GM21576 (cell line): ENCODE measurements around the gene TAF10.

ENCODE experiments used
- ATAC-seq: cut with Tn5 transposase; IDR thresholded peaks from one replicate; pipeline ENCODE4 v1.9.1; 2021; ENCODE audit warnings: mild to moderate bottlenecking, moderate library complexity; ENCODE audit not compliant: unreplicated experiment

Gene TAF10

DNA sequence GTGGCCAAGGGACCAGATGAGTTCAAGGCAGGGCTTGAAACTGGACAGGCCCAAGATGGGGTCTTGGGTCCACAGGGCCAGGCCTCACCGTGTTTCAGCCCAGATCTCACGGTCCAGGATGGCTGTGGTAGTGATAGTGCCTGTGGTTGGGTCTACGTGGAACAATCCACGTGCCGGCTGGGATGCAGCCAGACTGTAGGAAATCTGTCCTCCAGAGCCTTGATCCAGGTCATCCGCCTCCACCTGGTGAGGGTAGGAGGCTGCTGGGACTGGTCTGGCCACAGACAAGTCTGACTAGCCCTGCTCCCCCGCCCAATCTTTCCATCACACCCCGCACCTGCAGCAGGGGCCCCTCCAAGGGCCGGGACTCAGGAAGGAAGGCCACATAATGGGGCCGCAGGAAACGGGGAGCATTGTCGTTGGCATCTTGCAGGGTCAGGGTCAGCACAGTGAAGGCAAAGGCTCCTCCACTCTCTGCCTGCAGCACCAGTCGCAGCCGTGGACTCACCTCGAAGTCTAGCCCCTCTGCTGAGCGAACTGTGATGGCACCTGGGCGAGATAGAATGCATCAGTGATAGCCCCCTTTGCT lies 13.9 kb upstream of the TAF10 start:
- ATAC-seq, result no peak

DNA sequence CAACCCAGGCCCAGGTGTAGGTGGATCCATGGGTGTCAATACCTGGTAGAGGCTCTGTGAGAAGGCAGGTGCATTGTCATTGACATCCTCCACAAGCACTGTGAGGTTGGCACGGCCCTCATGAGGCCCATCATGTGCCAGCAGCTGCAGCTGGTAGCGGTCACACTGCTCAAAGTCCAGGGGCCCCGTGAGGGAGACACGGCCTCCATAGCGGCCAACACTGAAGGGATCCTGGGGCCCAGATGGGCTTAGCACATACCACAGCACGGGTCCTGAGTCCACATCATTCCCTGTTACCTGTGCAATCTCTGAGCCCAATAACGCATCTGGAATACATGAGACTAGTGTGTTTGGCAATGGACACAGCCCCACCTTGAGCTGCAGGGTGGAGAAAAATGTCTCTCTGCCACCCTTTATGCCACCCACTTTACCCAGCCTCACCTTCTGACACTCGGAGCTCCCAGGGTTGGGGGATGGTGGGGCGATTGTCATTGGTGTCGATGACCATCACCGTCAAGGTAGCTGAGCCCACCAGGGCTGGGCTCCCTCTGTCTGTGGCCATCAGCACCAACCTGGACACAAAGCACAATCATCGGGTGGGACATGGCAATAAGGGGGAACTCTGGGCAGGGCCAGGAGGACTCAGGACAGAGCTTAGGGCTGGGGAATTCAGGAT lies 13.3 kb upstream of the TAF10 start:
- no peak for ATAC-seq

DNA sequence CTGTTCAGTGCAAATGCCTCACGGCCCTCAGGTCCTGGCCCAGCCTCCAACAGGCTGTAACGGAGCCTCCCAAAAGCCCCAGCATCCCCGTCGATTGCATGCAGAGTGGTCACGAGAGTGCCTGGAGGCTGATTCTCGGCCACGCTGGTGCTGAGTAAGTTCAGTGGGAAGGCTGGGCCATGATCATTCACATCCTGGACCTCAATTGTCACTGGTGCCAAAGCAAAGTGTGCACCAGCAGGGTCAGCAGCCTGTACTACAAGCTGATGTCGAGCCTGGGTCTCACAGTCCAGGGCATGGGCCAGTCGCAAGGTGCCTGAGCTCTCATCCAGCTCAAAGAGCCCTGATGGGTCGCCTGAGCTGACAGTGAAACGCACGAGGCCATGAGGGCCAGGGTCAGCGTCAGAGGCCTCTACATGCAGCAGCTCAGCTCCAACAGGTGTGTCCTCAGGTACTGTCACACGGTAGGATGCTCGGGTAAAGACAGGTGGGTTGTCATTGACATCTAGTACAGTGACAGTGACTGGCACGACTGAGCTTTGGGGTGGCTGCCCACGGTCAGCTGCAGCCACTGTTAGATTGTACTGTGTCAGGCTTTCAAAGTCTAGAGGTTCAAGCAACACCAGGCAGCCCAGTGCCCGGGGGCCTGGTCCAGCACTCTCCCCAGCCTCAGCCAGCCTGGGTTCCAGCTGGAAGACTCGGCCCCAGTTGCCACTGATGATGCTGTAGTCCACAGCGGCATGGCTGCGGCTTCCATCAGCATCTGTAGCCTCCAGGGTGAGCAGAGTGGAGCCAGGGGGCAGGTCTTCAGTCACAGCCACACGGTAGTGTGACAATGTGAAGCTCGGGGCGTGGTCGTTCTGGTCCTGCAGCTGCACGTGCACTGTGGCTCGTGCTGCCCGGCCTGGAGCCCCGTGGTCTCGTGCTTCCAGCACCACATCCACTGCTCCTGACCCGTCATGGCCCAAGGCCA lies 11.7 kb upstream of the TAF10 start:
- no peak for ATAC-seq

DNA sequence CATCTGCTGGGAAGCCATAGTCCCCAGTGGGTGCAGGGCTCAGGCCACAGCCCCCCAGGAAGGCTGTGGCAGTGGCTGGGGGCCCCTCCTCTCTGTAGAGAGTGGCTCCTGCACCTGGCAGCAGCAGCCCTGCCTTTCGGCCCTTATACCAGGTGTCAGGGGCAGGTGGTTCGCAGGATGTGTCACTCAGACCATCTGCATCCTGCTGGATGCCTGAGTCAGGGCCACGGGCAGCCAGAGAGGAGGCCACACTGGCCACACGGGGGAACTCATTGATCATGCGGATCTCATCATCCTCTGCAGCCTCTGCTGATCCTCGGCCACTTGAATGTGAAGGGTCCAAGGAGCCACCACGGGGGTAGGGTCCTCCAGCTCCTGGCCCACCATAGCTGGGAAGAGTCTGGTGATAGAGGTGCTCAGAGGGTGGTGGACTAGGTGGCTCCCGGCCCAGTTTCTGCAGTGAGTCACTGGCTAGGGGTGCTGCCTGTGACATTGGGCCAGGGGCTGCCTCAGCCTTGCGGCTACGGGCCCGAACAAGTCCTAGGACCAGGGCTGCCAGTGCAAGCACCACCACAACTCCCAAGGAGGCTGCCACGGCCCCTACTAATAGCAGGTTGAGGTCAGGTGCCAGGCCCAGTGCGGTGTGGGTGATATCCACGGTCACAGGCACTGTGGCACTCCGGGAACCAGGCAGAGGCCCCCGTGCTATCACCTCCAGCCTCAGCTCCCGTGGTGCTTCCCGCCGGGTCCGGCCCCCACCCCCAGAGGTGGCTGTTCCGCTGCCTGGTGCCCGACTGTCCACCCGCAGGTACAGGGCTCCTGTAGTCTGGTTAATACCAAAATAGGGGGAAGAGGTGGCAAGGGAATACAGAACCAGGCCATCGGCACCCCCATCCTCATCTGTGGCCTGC lies 10.5 kb upstream of the TAF10 start:
- no peak for ATAC-seq

DNA sequence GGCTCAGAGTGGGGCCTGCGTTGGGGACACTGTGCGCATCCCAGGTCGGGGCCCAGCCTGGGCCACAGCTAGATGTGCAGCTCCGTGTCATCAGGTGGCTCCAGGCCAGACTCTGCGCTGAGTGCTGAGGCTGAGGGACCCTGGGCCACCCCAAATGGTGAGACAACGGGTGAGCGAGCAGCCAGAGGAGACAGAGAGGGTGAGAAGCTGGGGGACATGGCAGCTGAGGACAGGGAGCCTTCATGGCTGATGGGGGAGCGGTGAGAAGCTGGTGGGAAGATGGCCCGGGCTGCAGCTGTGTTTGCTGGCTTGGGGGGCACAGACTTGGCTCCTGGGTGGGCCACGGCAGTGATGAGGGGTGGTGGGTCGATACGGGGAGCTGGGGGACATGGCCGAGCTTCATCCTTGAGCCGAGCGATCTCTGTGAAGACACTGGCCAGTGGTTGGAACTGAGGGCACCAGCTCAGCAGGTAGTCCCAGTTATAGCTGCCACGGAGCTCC lies 9.7 kb upstream of the TAF10 start:
- no peak for ATAC-seq

DNA sequence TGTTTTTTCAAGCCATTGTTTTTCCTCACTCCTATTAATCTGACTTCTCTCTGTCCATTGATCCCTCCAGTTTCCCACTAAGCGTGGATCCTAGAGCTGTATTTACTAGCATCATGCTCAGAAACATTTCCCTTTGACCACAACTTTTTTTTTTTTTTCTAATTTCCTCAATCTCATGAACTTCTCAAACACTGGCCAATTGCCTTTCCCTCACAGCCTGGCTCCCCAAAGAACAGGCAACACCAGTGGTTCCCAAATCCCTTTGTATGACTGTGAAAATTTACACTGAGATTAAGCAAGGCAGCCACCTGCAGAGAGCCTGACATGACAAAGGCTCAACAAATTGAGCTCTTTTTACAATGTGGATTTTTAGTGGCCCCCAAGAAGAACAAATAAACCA lies 8.6 kb upstream of the TAF10 start:
- no peak for ATAC-seq

DNA sequence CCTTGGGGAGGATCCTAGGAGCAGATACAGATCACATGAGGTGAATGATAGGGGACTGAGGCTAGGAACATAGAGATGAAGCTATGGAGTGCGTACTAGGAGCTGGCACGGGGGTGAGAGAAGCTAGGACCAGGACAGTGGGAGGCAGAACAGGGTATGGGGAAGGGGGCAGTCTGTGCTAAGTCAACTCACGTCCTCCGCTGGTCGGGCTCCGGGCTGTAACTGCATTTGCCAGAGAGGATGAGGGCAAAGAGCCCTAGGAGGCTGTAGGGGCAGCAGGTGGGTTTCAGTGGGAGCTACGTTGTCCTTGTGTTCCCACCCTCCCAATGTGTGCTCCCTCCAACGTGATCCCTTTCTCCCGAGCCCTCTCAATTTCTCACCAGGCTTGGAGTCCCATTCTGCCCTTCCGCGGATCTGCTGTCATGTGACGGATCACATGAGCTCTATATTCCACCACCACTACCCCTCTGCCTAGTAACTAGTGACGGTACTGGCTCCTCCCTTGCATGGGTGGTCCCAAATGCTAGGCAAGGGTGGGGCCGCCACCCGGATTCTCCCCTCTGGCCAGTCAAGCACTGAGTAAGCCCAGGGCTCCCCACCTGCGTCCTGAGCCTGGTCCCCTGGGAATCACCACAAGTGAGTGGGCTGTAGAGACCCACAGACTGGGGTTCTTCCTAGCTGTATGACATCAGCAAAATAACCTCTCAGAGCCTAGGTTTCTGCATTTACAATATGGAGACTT lies 7.2 kb upstream of the TAF10 start, which contains the start of gene TPP1:
TSS of gene TPP1 (minus strand) at position 419 of the 742 bp plus-strand sequence. CDS start at position 397, 22 bp downstream.
- ATAC-seq, result peak; percentile 99

DNA sequence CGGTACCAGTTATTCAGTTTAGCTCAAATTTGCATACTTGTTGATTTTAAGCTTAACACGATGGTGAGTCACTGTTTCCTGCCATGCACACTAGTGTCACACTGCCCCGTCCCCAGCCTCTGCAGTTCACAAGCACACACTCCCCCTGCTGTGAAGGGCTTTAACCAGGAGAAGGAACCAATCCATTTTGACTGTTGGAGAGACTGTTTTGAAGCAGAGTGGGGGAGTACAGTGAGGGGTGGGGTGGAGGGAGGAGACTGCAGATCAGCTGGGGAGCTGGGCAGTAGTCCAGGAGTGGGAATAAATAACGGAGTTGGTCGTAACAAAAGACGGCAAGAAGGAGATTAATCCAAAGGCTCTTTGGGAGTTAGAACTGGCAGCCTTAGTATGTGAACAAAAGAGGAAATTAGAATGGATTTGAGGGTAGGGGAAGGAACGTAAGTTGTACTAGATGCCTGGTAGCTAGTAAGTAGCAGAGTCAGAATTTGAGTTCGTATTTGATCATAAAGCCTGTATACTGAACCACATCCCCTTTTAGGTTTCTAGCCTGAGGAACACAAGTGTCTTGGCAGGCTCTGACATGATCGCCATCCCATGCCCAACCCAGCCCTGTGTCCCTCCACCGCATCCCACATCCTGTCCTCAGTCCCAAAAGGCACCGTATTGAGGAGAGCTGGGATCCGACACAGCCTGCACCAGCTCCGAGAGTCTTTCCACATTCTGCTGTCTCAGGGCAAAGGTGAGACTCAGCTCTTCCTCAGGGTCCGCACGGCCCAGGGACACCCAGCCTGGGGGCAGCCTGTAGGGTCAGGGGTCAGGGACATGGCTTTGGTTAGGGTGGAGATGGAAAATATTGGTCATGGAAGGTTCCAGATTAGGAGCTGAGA lies 6.3 kb upstream of the TAF10 start:
- no peak for ATAC-seq

DNA sequence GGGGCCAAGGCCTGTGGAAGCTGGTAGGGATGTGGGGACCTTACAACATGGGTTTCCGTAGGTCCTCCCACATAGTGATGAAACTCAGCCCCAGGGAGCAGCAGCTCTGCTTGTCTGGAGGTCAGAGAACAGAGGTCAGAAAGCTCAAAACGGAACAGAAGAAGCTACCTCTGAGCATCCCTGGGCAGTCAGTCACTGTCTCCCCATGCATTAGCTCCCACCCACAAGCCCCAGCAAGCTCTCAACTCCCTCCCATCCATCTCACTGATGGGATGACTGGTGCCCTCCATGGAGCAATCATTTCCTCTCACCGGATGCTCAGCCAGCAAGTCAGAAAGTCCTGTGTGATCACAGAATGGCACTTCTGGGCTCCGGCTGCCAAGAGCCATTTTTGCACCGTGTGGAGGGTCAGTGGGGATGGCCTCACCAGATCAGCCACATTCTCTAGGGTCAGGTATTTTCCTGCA lies 5.3 kb upstream of the TAF10 start:
- no peak for ATAC-seq

DNA sequence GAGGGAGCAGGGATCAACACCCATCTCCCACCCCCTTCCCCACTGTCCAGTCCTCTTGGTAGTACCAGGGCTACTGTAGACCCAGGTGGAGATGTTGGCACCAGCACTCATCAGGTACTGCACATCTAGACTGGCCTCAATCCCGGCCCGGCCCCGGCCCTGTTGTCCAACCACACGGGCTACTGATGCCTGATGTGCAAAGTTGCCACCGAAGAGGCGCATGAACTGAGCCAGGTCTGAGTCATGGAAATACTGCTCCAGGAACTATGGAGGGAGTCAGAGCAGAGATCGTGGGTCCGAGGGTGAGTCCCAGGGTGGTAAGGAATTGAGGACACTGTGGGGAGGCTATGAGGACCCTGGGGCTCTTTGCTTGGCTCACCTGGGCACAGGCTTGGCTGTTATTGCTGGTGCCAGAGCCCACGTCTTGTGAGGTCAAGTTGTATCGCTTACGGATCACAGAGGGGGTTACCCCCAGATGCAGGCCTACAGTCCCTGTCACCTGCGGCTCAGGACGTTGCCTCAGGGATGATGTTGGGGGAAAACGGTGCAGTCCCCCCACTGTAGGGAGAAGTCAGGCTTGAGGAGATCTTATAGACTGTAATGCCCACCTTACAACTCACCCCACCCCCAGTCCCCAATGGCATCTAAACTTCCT lies 4.7 kb upstream of the TAF10 start:
- no peak for ATAC-seq

DNA sequence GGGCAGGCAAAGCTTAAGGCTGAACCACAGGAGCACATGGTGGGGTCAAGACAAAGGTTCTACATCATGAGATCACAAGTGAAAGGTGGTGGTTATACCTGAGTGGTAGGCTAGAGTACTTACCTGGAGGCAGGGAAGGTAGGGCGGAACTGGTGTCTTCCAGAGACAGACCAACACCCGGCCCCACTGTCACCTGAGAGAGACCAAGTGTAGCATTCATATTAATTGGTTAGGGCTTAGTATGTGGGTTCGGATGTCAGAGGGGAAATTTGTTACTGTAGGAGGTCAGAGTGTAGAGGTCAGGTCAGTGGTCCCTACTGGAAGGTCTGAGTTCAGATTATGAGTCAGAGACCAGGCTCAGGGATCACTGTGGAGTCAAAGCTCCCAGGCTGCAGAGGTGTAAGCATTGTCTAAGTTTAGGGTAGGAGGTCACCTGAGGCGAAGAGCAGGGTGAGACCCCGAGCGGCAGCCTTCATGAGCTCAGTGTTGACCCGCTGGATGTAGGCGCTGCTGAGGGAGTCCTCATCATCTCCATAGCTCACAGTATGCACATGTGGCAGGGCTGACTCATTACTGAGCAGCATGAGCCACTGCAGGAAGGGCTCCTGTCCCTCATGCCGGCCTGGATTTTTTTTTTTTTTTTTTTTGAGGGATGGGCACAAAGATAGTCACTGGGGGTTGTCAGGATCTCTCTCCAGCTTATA lies 4.0 kb upstream of the TAF10 start:
- no peak for ATAC-seq

DNA sequence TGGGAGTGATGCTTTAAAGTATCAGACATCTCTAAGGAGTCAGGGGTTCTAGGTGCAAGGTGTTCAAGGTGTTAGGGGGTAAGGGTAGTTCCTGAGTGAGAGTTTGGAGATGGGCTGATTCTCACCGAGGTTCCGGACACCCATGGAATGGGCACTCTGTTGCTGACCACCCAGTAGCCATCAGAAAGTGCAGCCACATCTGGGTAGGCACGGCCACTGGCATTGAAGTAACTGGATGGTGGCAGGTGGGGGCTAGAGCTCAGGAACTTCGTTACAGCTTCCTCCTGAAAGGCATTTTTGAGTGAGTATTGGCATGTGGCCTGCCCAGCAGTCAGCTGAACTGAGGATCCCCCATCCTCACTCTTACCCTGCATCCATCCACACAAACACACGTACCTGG lies 3.0 kb upstream of the TAF10 start:
- no peak for ATAC-seq

DNA sequence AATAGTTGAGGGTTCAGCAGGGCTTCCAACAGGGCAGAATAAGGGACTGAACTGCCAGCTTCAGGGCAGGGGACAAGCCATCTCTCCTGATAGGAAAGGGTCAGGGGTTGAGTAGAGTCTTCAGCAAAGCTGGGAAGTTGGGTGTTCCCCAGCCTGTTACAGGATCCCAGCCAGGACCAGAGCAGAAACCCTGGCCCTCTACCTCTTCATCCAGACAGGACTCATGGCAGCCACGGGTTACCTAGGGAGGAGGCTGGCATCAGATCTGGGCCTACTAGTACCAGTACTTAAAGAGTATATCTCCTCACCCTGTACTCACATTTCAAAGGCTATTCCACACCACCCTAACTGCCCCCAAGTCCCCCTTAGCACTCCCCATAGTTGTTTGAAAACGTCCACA lies 2.4 kb upstream of the TAF10 start:
- no peak for ATAC-seq

DNA sequence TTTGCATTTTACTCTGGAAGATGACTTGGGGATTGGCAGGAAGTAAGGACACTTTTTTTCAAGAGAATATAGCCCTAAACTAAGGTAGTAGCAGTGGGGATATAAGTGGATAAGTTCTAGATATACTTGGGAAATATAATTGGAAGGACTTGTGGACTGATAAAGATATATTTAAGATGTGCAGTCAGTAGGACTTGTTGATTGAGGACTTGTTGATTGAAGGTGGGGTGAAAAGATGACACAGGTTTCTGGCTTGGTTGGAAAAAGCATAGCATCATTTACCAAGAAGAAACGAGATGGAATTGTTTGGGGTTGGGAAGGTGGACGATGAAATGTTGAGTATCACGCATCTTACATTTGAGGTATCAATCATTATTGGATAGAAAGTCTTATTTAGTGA lies 1.5 kb upstream of the TAF10 start:
- no peak for ATAC-seq

DNA sequence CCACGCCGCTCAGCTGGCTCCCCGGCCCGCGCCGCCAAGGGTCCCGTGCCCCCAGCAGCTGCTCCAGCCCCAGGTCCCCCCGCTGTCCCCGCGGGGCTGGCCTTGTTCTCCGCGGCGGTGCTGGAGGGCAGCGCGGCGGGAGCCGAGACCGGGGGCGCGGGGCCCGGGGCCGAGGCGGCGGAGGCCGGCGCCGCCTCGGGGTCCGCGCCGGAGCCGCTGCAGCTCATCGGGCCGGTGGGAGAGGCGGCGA lies 128 bp downstream of the TAF10 start:
- peak; percentile 1 for ATAC-seq

DNA sequence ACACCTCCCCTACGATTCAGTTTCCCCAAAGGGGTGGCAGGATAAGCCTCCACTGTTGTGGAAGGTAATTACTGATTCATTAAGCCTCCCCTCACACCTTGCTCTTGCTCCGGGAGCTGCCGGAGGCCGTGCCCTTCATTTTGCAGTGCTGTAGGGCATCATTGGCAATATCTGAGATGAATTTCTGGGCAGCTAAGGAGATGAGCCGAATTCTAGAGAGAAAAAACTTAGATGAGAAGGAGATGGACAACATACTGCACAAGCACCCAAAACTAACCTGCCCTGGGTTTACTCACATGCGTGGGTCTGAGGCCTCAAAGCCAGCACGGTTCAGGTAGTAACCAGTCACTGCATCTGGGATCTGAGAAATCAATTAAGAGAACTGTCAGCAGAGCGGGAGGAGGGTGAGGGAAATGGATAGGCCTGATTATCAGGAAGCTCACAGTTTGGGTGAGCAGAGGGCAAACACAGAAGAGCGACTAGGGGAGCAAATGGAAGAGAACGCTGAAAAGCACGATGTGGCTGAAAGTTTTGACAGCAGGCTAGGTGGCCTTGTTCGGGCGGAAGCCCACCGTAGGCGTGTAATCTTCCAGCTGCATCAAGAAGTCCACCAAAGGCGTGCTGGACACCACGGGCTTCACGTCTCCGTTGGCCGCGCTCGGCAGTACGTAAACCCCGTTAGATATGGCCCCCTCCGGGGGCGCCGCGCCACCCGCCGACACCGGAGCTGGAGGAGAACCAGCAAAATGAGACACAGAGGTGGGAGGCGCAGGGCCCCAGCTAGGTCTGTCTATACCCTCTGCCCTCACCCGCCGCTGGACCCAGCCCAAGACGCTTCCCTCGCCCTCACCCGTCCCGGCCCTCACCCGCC lies 689 bp downstream of the TAF10 start:
- ATAC-seq, result no peak

DNA sequence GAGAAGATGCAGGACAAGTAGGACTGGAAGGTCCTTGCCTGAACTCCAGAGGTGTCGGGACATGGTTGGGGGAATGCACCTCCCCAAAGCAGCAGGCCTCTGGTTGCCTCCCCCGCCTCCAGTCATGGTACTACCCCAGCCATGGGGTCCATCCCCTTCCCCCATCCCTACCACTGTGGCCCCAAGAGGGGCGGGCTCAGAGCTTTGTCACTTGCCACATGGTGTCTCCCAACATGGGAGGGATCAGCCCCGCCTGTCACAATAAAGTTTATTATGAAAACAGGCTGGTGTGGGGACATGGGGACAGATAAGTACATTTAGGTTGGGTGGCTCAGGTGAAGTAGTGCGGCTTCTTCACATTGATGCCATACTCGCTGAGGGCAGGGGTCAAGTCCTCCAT lies 1.4 kb downstream of the TAF10 start:
- ATAC-seq, result no peak
